ENCODE results near the gene CALML3. TPM values are rescaled to one million over a fixed set of nuclear protein-coding genes. Genes with fewer than 3 reads are reported as not detected.

Gene CALML3
- total RNA-seq, 1 donor from 2014 or later: not detected

DNA sequence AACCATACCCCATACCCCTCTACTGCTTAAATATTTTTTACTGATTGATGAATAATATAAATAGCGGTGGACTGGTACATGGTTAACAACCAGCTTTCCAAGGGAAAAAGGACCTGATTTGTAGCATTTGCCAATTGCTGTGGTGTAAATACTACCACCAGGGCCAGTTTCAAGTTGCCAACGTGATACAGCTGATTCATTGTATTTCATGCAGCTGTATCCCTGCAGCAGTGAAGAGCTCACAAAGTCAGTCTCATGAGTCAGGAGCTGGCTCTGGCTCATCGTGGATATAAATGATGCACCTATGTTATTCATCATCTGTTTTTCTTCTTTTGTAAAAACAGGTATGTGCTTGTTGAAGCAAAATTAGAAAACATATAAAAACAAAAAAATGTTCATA, 40.6 kb upstream of the CALML3 start:
- H3K36me3 Mint-ChIP-seq: no peaks in the 10 kb centered on the region
- no peaks in the 10 kb centered on the region for H3F3A ChIP-seq (ENCODE audit: low read depth)

GRCh38 chr10:5485290-5485689, 39.5 kb upstream of the CALML3 start:
- Histone ChIP-seq H3K4me1 (peaks cover 11% of the 10 kb centered on the region), H3K27me3 (no peaks in the 10 kb centered on the region), H3K79me2 (ENCODE audit: low read depth) (no peaks in the 10 kb centered on the region), H3K4me3 (no peak overlapping the region), H3F3A (ENCODE audit: low read depth) (no peaks in the 10 kb centered on the region), H4K20me1 (ENCODE audit: low read depth) (no peaks in the 10 kb centered on the region), H2AFZ (replicated peaks) (no peak overlapping the region), H3K4me2 (no peak overlapping the region), H3K27ac (no peak overlapping the region), H3K36me3 (no peaks in the 10 kb centered on the region), H3K9me3 (ENCODE audit: low read depth) (no peaks in the 10 kb centered on the region), H3K9ac (no peak overlapping the region)
- Mint-ChIP-seq H3K27me3 (ENCODE audit: insufficient read depth, low read depth) (peaks cover 8% of the 10 kb centered on the region), H3K4me1 (peaks cover 8% of the 10 kb centered on the region), H3K4me3 (no peak overlapping the region), H3K36me3 (no peaks in the 10 kb centered on the region), H3K9me3 (peaks cover 3% of the 10 kb centered on the region), H3K27ac (no peak overlapping the region)
- DNase-seq (ENCODE audit: low spot score): no peak
- TF ChIP-seq, protein P1, sequence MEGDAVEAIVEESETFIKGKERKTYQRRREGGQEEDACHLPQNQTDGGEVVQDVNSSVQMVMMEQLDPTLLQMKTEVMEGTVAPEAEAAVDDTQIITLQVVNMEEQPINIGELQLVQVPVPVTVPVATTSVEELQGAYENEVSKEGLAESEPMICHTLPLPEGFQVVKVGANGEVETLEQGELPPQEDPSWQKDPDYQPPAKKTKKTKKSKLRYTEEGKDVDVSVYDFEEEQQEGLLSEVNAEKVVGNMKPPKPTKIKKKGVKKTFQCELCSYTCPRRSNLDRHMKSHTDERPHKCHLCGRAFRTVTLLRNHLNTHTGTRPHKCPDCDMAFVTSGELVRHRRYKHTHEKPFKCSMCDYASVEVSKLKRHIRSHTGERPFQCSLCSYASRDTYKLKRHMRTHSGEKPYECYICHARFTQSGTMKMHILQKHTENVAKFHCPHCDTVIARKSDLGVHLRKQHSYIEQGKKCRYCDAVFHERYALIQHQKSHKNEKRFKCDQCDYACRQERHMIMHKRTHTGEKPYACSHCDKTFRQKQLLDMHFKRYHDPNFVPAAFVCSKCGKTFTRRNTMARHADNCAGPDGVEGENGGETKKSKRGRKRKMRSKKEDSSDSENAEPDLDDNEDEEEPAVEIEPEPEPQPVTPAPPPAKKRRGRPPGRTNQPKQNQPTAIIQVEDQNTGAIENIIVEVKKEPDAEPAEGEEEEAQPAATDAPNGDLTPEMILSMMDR (IDR thresholded peaks at IDR 0.05): no peak
- TF ChIP-seq EZH2phosphoT487 (IDR thresholded peaks at IDR 0.05) (no peak), EZH2 (IDR thresholded peaks at IDR 0.05) (no peak)

More for the DNA sequence above, 40.6 kb upstream of the CALML3 start:
- H3K36me3 ChIP-seq: no peaks in the 10 kb centered on the region
- no peak for TF ChIP-seq EZH2phosphoT487 (IDR thresholded peaks at IDR 0.05)
- TF ChIP-seq EZH2 (IDR thresholded peaks at IDR 0.05): no peak
- TF ChIP-seq, protein P1 (IDR thresholded peaks at IDR 0.05): no peak
- no peak overlapping the region for H3K4me3 ChIP-seq
- no peaks in the 10 kb centered on the region for H3K79me2 ChIP-seq (ENCODE audit: low read depth)
- no peak overlapping the region for H2AFZ ChIP-seq (replicated peaks)
- peaks cover 11% of the 10 kb centered on the region for H3K4me1 ChIP-seq
- no peak for DNase-seq (ENCODE audit: low spot score)
- H3K9me3 ChIP-seq (ENCODE audit: low read depth): no peaks in the 10 kb centered on the region
- no peak overlapping the region for H3K27ac ChIP-seq
- H3K27ac Mint-ChIP-seq: no peak overlapping the region
- H3K4me3 Mint-ChIP-seq: no peak overlapping the region
- H3K27me3 ChIP-seq: no peaks in the 10 kb centered on the region
- peaks cover 8% of the 10 kb centered on the region for H3K4me1 Mint-ChIP-seq
- H3K27me3 Mint-ChIP-seq (ENCODE audit: insufficient read depth, low read depth): peaks cover 8% of the 10 kb centered on the region
- H3K9me3 Mint-ChIP-seq: peaks cover 3% of the 10 kb centered on the region
- H3K4me2 ChIP-seq: no peak overlapping the region
- no peak overlapping the region for H3K9ac ChIP-seq
- H4K20me1 ChIP-seq (ENCODE audit: low read depth): no peaks in the 10 kb centered on the region

DNA sequence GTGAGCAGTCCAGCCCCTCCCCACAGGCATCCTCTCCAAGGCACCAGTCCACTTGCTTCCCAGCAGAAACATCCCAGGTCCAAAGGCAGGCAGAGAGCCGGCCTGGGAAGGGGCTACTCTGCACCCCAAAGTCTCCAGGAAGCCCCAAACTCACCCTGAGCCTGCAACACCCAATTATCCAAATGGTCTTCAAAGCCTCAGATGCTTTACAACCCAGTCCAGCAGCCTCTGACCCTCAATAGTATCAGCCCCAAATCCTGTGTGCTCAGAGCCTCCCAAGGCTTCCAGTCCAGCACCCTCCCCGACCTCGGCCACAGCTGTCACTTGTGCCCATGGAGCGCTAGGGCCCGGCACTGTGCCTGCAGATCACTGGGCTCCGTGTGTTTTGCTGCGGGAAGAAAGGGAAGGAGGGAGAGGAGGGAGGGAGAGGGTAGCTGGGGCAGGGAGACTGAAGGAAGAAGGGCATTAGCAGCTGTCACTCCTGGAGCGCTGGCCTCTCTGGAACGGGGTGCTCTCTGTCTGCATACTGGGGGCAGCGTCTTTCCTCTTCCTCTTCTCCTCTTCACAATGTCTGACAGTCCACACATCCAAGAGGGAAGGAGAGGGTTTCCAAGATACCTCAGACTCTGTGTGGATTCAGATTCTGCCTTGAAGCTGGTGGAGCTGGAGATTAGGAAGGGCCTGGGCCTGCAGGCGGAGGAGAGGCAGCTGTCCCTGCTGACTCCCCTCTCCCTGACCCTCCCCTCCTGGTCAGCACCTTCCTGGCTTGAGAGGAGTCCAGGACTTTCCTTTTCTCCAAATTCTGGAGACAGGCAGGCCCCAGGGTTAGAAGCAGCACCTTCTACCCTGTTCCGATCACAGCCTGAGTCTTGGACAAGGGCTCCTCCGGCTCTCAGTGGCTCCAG, 38.6 kb upstream of the CALML3 start:
- Histone ChIP-seq H3K9me3 (ENCODE audit: low read depth) (no peaks in the 10 kb centered on the region), H3K4me2 (no peak overlapping the region), H3K4me1 (peaks cover 11% of the 10 kb centered on the region), H3K9ac (no peak overlapping the region), H3K4me3 (no peak overlapping the region), H4K20me1 (ENCODE audit: low read depth) (no peaks in the 10 kb centered on the region), H3K79me2 (ENCODE audit: low read depth) (no peaks in the 10 kb centered on the region), H3K27ac (no peak overlapping the region), H2AFZ (replicated peaks) (peak overlapping the region; percentile 65), H3K27me3 (no peaks in the 10 kb centered on the region), H3K36me3 (no peaks in the 10 kb centered on the region), H3F3A (ENCODE audit: low read depth) (no peaks in the 10 kb centered on the region)
- H3K27me3 Mint-ChIP-seq (ENCODE audit: insufficient read depth, low read depth): peaks cover 8% of the 10 kb centered on the region
- no peak for TF ChIP-seq EZH2 (IDR thresholded peaks at IDR 0.05)
- TF ChIP-seq EZH2phosphoT487 (IDR thresholded peaks at IDR 0.05): no peak
- TF ChIP-seq, protein P1 (IDR thresholded peaks at IDR 0.05): no peak
- no peak overlapping the region for H3K4me3 Mint-ChIP-seq
- H3K27ac Mint-ChIP-seq: peak overlapping the region; percentile 37
- H3K36me3 Mint-ChIP-seq: no peaks in the 10 kb centered on the region
- no peak for DNase-seq (ENCODE audit: low spot score)
- peaks cover 6% of the 10 kb centered on the region for H3K4me1 Mint-ChIP-seq
- H3K9me3 Mint-ChIP-seq: peaks cover 3% of the 10 kb centered on the region
